ENCODE results near the gene MAP7D1.

The MAP7D1 gene

DNA sequence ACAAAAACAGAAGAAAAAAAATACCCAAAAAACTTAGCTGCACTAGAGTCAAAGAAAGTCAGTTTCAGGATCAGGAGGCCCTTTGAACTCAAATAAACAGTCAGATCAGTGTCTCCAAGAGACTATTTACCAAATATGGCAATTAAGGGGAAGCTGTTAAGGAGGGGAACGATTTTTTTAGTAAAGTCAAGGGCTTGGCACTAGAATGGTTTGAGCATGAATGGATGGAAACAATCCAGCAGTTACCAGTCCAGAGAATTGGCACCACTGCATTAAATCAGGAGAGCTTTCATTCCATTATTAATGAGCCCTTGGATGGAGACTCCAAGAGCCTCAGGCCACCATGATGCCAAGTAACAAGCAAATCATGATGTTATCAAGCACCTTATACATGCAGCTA is 13.8 kb upstream of the MAP7D1 start:
- Histone ChIP-seq H3K27me3 (no peaks in the 10 kb centered on the region), H3K27ac (peak overlapping the region; percentile 0 to 49), H3K4me3 (no peak overlapping the region), H3K4me1 (peaks cover 0 to 48% (median 11%) of the 10 kb centered on the region in 4 donors), H3K36me3 (peaks cover 20 to 36% (median 21%) of the 10 kb centered on the region in 3 donors), H3K9me3 (no peaks in the 10 kb centered on the region)
- no peak for DNase-seq
- no peak for TF ChIP-seq CTCF (IDR thresholded peaks at IDR 0.05)
- intact Hi-C loops (cut with DNase I; ENCODE audit: low total_unique reads): no loop called here

DNA sequence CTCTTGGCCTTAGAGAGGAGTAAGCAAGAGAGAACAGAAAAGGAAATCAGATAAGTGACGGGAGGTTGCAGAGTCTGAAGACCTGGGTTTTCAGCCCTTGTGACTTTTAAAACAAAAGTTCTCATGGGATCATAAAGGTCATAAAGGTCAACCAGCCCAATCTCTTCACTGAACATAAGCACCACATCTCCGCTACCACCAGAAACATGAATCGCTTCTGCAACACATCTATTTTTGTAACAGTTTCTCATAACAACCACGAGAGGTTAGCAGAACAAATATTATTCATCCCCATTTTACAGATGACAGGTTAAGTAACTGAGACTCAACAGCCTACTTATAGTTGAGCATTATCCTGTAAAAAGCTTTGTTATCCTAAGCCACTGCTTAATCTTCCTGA is 12.5 kb upstream of the MAP7D1 start:
- peak overlapping the region in 1 of 2 donors; percentile 44 for H3K27ac ChIP-seq
- peaks cover 0 to 51% (median 15%) of the 10 kb centered on the region in 4 donors for H3K4me1 ChIP-seq
- peaks cover 9 to 23% (median 12%) of the 10 kb centered on the region in 3 donors for H3K36me3 ChIP-seq
- TF ChIP-seq CTCF (IDR thresholded peaks at IDR 0.05): no peak
- no peak overlapping the region for H3K4me3 ChIP-seq
- intact Hi-C loops (cut with DNase I; ENCODE audit: low total_unique reads): no loop called here
- no peaks in the 10 kb centered on the region for H3K9me3 ChIP-seq
- no peak for DNase-seq
- no peaks in the 10 kb centered on the region for H3K27me3 ChIP-seq

DNA sequence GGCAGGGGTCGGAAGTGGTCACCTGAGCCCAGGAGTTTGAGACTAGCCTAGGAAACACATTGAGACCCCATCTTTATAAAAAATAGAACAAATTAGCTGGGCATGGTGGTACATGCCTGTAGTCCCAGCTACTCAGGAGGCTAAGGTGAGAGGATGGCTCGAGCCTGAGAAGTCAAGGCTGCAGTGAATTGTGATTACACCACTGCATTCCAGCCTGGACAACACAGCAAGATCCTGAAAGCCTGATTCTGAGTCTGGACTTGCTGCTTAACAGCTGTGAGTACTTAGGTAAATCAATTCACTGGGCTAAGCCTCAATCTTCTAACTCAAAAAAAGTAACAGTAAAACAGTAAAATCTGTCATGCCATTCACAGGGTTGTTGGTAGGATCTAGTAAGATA is 11.5 kb upstream of the MAP7D1 start:
- H3K4me1 ChIP-seq: peaks cover 0 to 55% (median 16%) of the 10 kb centered on the region in 4 donors
- intact Hi-C loops (cut with DNase I; ENCODE audit: low total_unique reads): no loop called here
- no peak for TF ChIP-seq CTCF (IDR thresholded peaks at IDR 0.05)

DNA sequence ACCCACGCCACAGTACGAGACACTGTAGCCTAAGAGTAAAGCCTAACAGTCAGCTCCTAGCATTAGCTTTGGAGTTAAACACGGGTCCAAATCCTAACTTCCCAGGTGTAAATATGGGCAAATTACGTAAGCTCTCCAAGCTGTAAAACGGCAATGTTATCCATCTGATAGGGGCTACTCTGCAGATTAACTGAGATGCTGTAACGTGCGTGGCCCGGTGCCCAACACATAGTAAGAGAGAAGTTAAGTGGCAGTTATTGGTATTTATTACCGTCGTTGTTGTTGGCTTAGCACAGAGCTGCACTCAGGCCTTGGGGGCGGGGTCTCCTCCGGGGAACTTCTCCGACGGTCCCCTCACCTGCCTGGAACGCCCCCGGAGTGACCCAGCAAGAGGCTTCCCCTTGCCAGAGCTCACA is 7.1 kb upstream of the MAP7D1 start:
- no peaks in the 10 kb centered on the region for H3K27me3 ChIP-seq
- intact Hi-C loops (cut with DNase I; ENCODE audit: low total_unique reads): loop anchor here (2.0 kb wide), 1 partner anchor 76 kb away; the partner anchor contains the start of gene THRAP3
- DNase-seq: no peak
- peak overlapping the region; percentile 84 to 93 for H3K4me3 ChIP-seq
- TF ChIP-seq CTCF (IDR thresholded peaks at IDR 0.05): no peak
- peak overlapping the region; percentile 89 to 100 for H3K27ac ChIP-seq
- peaks cover 0 to 59% (median 34%) of the 10 kb centered on the region in 4 donors for H3K4me1 ChIP-seq
- no peaks in the 10 kb centered on the region for H3K9me3 ChIP-seq
- H3K36me3 ChIP-seq: peaks cover 0 to 5% (median 3%) of the 10 kb centered on the region in 3 donors

More for the DNA sequence above, 11.5 kb upstream of the MAP7D1 start:
- no peaks in the 10 kb centered on the region for H3K9me3 ChIP-seq
- H3K4me3 ChIP-seq: no peak overlapping the region
- no peak for DNase-seq
- no peak overlapping the region for H3K27ac ChIP-seq
- peaks cover 2 to 14% (median 5%) of the 10 kb centered on the region in 3 donors for H3K36me3 ChIP-seq
- no peaks in the 10 kb centered on the region for H3K27me3 ChIP-seq

DNA sequence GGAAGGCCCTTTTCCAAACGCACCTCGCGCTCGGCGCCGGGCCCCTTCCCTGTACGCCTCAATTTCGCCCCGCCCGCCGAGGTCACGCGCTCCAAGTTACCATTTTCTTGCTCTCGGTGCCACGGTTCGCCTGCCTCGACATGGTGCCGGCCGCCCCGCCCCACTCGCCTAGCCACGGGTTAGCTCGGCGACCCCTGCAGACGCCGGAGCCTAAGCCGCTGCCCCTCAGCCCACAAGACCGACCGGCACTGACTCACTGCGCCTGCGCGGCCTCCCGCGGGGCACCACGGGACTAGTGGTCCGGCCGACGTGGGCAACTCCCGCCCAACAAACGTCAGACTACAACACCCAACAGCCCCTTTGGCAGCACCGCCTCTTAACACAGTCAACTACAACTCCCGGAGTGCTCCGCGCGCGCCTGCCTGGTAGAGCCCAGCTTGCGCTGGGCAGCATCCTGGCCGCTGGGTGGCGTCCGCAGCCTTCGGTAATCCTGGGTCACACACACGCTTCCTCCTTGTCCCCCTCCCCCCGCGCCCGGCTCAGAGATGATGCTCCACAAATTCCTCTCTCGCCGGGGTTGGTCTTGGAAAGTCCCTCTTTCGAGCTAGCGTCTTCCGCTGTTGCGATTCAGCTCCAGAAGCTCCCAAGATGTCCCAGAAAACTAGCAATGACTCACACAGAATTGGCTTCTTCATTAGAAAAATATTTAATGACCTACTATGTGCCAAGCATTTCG is 6.6 kb upstream of the MAP7D1 start, which contains the start of gene TRAPPC3:
TSS of gene TRAPPC3 (minus strand) at position 250 of the 736 bp plus-strand sequence. CDS start at position 142, 108 bp downstream.
- H3K4me3 ChIP-seq: peak within 1 kb of the TSS; percentile 84 to 93
- intact Hi-C loops (cut with DNase I; ENCODE audit: low total_unique reads): loop anchor here (2.0 kb wide), 1 partner anchor 75 kb away; the partner anchor contains the start of gene THRAP3

More for the DNA sequence above, 6.6 kb upstream of the MAP7D1 start, which contains the start of gene TRAPPC3:
- Histone ChIP-seq H3K9me3 (no peaks in the 10 kb centered on the region), H3K36me3 (peaks cover 0 to 5% (median 3%) of the 10 kb centered on the region in 3 donors), H3K27ac (peak within 1 kb of the TSS; percentile 89 to 100), H3K27me3 (no peaks in the 10 kb centered on the region), H3K4me1 (peaks cover 0 to 61% (median 34%) of the 10 kb centered on the region in 4 donors)
- TF ChIP-seq CTCF (IDR thresholded peaks at IDR 0.05): peak; percentile 88 to 98
- DNase-seq: peak; percentile 100

Measured in tibial artery (tissue), 4 donors.